ENCODE data around the gene NOTCH2. TPM values are rescaled to one million over a fixed set of nuclear protein-coding genes. Genes with fewer than 3 reads are reported as not detected.

NOTCH2 gene
- total RNA-seq, 1 experiment from 2014 or later, result 106 TPM

- intact Hi-C loops (cut with micrococcal nuclease; ENCODE audit: unreplicated experiment), result no loop called here
- no peaks in the 10 kb centered on the region for H4K20me1 ChIP-seq (ENCODE audit: insufficient read depth)
- H3K27ac ChIP-seq, result no peak overlapping the region
- BruUV-seq (replicated peaks), result no TSS peak
- no peaks in the 10 kb centered on the region for H3K27me3 ChIP-seq (ENCODE audit: insufficient read depth, low read depth)
- DNase-seq, result no peak
- H2AFZ ChIP-seq, result no peak overlapping the region
- POLR2A ChIA-PET (ENCODE audit: unreplicated experiment), result no interaction called here
- TF ChIP-seq, protein P1, sequence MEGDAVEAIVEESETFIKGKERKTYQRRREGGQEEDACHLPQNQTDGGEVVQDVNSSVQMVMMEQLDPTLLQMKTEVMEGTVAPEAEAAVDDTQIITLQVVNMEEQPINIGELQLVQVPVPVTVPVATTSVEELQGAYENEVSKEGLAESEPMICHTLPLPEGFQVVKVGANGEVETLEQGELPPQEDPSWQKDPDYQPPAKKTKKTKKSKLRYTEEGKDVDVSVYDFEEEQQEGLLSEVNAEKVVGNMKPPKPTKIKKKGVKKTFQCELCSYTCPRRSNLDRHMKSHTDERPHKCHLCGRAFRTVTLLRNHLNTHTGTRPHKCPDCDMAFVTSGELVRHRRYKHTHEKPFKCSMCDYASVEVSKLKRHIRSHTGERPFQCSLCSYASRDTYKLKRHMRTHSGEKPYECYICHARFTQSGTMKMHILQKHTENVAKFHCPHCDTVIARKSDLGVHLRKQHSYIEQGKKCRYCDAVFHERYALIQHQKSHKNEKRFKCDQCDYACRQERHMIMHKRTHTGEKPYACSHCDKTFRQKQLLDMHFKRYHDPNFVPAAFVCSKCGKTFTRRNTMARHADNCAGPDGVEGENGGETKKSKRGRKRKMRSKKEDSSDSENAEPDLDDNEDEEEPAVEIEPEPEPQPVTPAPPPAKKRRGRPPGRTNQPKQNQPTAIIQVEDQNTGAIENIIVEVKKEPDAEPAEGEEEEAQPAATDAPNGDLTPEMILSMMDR (conservative IDR thresholded peaks at IDR 0.05), result no peak
- no peak for TF ChIP-seq EZH2 (IDR thresholded peaks at IDR 0.05; ENCODE audit: low read depth)
- H3K4me3 ChIP-seq, result no peak overlapping the region
- no peaks in the 10 kb centered on the region for H3K36me3 ChIP-seq (ENCODE audit: low read depth)
- CTCF ChIA-PET, result no interaction called here
- H3K79me2 ChIP-seq (ENCODE audit: low read depth), result no peaks in the 10 kb centered on the region
- H3K9me2 ChIP-seq (ENCODE audit: insufficient read depth), result no peaks in the 10 kb centered on the region
- H3K4me1 ChIP-seq (replicated peaks; ENCODE audit: insufficient read depth), result no peaks in the 10 kb centered on the region
- H3F3A ChIP-seq (ENCODE audit: insufficient read depth, low read depth), result no peaks in the 10 kb centered on the region
- H3K9me3 ChIP-seq (ENCODE audit: insufficient read depth, low read depth), result no peaks in the 10 kb centered on the region
- H3K4me2 ChIP-seq, result no peak overlapping the region
These were observed 176.1 kb downstream of the NOTCH2 start for GRCh38 chr1:119893238-119893791.

- H3K79me2 ChIP-seq (ENCODE audit: low read depth), result no peaks in the 10 kb centered on the region
- H2AFZ ChIP-seq, result no peak overlapping the region
- ChIA-PET CTCF (no interaction called here), POLR2A (ENCODE audit: unreplicated experiment) (no interaction called here)
- H3K27ac ChIP-seq, result no peak overlapping the region
- TF ChIP-seq, protein P1 (conservative IDR thresholded peaks at IDR 0.05), result no peak
- TF ChIP-seq EZH2 (IDR thresholded peaks at IDR 0.05; ENCODE audit: low read depth), result no peak
- H3K9me2 ChIP-seq (ENCODE audit: insufficient read depth), result no peaks in the 10 kb centered on the region
- no peak overlapping the region for H3K4me2 ChIP-seq
- no peak overlapping the region for H3K4me3 ChIP-seq
- no peaks in the 10 kb centered on the region for H4K20me1 ChIP-seq (ENCODE audit: insufficient read depth)
- intact Hi-C loops (cut with micrococcal nuclease; ENCODE audit: unreplicated experiment), result no loop called here
- H3K9me3 ChIP-seq (ENCODE audit: insufficient read depth, low read depth), result no peaks in the 10 kb centered on the region
- DNase-seq, result no peak
- H3K27me3 ChIP-seq (ENCODE audit: insufficient read depth, low read depth), result no peaks in the 10 kb centered on the region
- no peaks in the 10 kb centered on the region for H3K36me3 ChIP-seq (ENCODE audit: low read depth)
- H3F3A ChIP-seq (ENCODE audit: insufficient read depth, low read depth), result no peaks in the 10 kb centered on the region
- BruUV-seq (replicated peaks), result no TSS peak
- H3K4me1 ChIP-seq (replicated peaks; ENCODE audit: insufficient read depth), result no peaks in the 10 kb centered on the region
These were observed 178.1 kb downstream of the NOTCH2 start for GRCh38 chr1:119891386-119891785.

DNA sequence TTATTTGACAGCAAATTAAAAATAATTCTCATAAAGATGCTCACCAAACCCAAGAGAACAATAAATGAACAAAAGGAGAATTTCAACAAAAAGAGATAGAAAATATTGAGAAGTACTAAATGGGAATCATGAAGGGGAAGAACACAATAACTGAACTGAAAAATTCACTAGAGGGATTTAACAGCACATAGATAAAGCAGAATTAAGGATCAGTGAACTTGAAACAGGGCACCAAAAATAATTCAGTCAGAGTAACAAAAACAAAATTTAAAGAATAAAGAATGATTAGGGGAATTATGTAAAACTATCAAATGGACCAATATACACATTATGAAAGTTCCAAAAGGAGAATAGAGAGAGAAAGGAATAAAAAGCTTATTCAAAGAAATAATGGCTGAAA is 181.0 kb downstream of the NOTCH2 start:
- Histone ChIP-seq H3K4me1 (replicated peaks; ENCODE audit: insufficient read depth) (no peaks in the 10 kb centered on the region), H3K36me3 (ENCODE audit: low read depth) (no peaks in the 10 kb centered on the region), H3K9me2 (ENCODE audit: insufficient read depth) (no peaks in the 10 kb centered on the region), H3K4me3 (no peak overlapping the region), H4K20me1 (ENCODE audit: insufficient read depth) (no peaks in the 10 kb centered on the region), H3F3A (ENCODE audit: insufficient read depth, low read depth) (no peaks in the 10 kb centered on the region), H3K27ac (no peak overlapping the region), H3K79me2 (ENCODE audit: low read depth) (no peaks in the 10 kb centered on the region), H3K27me3 (ENCODE audit: insufficient read depth, low read depth) (no peaks in the 10 kb centered on the region), H3K4me2 (no peak overlapping the region), H3K9me3 (ENCODE audit: insufficient read depth, low read depth) (no peaks in the 10 kb centered on the region), H2AFZ (no peak overlapping the region)
- TF ChIP-seq EZH2 (IDR thresholded peaks at IDR 0.05; ENCODE audit: low read depth), result no peak
- TF ChIP-seq, protein P1 (conservative IDR thresholded peaks at IDR 0.05), result no peak
- intact Hi-C loops (cut with micrococcal nuclease; ENCODE audit: unreplicated experiment), result no loop called here
- BruUV-seq (replicated peaks), result no TSS peak
- CTCF ChIA-PET, result no interaction called here
- POLR2A ChIA-PET (ENCODE audit: unreplicated experiment), result interaction anchor here (0.6 kb wide), 1 partner anchor 54 kb away, joined by 3 read pairs; no protein-coding TSS in a partner anchor
- DNase-seq, result no peak

All from PC-9 (cell line).